NT2/D1 (cell line): ENCODE data around the gene PAN3.

Experiments used
- DNase-seq: peaks from one replicate; pipeline ENCODE4 v3.0.0-alpha.2; 2011; ENCODE audit warnings: low read depth, low spot score
- H3K27me3 ChIP-seq: 2 replicates; pipeline ENCODE4 v1.6.0; 2011; ENCODE audit warnings: mild to moderate bottlenecking; ENCODE audit not compliant: insufficient read length, insufficient read depth
- H3K36me3 ChIP-seq: 2 replicates; pipeline ENCODE4 v1.6.1; 2011; ENCODE audit warnings: mild to moderate bottlenecking, low read length, mixed read lengths; ENCODE audit not compliant: insufficient read depth, insufficient read length
- H3K4me1 ChIP-seq: 2 replicates; pipeline ENCODE4 v1.5.1; 2011; ENCODE audit not compliant: insufficient read depth, insufficient read length
- H3K4me3 ChIP-seq: 2 replicates; pipeline ENCODE4 v1.5.1; 2011; ENCODE audit warnings: low read depth; ENCODE audit not compliant: insufficient read length
- H3K9ac ChIP-seq: 2 replicates; pipeline ENCODE4 v1.6.0; 2011; ENCODE audit warnings: low read depth; ENCODE audit not compliant: insufficient read length
- H3K9me3 ChIP-seq: 2 replicates; pipeline ENCODE4 v1.5.1; 2011; ENCODE audit warnings: mild to moderate bottlenecking, low read length; ENCODE audit not compliant: insufficient read depth
- SUZ12 ChIP-seq: IDR thresholded peaks from 2 replicates; pipeline ENCODE4 v1.6.1; 2011; ENCODE audit not compliant: insufficient read length, insufficient read depth; ENCODE audit errors: extremely low read depth
- YY1 ChIP-seq: IDR thresholded peaks from 2 replicates; pipeline ENCODE4 v1.6.1; 2011; ENCODE audit not compliant: insufficient read length, insufficient read depth
- ZNF274 ChIP-seq: IDR thresholded peaks from 2 replicates; pipeline ENCODE4 v1.6.1; 2011; ENCODE audit warnings: mild to moderate bottlenecking, low read depth, low read length

The PAN3 gene

GRCh38 chr13:28268800-28269223 is 130.5 kb downstream of the PAN3 start:
- Histone ChIP-seq H3K27me3 (no peaks in the 10 kb centered on the region), H3K36me3 (peaks cover 25% of the 10 kb centered on the region), H3K9me3 (0 out of 2 replicates have a peak, but pooled peaks cover 10% of the 10 kb centered on the region), H3K4me1 (no peaks in the 10 kb centered on the region), H3K4me3 (no peak overlapping the region), H3K9ac (no peak overlapping the region)
- no peak for DNase-seq
- TF ChIP-seq SUZ12 (no peak), ZNF274 (no peak), YY1 (no peak)

GRCh38 chr13:28271056-28271840 is 132.9 kb downstream of the PAN3 start:
- no peak for TF ChIP-seq SUZ12
- no peak for TF ChIP-seq YY1
- TF ChIP-seq ZNF274: no peak
- peaks cover 24% of the 10 kb centered on the region for H3K36me3 ChIP-seq
- no peak overlapping the region for H3K9ac ChIP-seq
- H3K4me1 ChIP-seq: no peaks in the 10 kb centered on the region
- no peak for DNase-seq
- 0 out of 2 replicates have a peak, but pooled peaks cover 10% of the 10 kb centered on the region for H3K9me3 ChIP-seq
- no peaks in the 10 kb centered on the region for H3K27me3 ChIP-seq
- no peak overlapping the region for H3K4me3 ChIP-seq

GRCh38 chr13:28273919-28274318 is 135.6 kb downstream of the PAN3 start:
- TF ChIP-seq SUZ12 (no peak), ZNF274 (no peak), YY1 (no peak)
- Histone ChIP-seq H3K9me3 (no peaks in the 10 kb centered on the region), H3K4me1 (no peaks in the 10 kb centered on the region), H3K9ac (no peak overlapping the region), H3K27me3 (no peaks in the 10 kb centered on the region), H3K4me3 (no peak overlapping the region), H3K36me3 (peaks cover 16% of the 10 kb centered on the region)
- no peak for DNase-seq

- H3K27me3 ChIP-seq: no peaks in the 10 kb centered on the region
- no peak for DNase-seq
- no peak overlapping the region for H3K9ac ChIP-seq
- H3K9me3 ChIP-seq: no peaks in the 10 kb centered on the region
- H3K4me3 ChIP-seq: no peak overlapping the region
- TF ChIP-seq ZNF274 (no peak), YY1 (no peak), SUZ12 (no peak)
- peaks cover 23% of the 10 kb centered on the region for H3K36me3 ChIP-seq
- H3K4me1 ChIP-seq: no peaks in the 10 kb centered on the region
Measured at GRCh38 chr13:28282451-28282850, 144.1 kb downstream of the PAN3 start.

GRCh38 chr13:28283600-28283999 is 145.3 kb downstream of the PAN3 start:
- no peak for DNase-seq
- Histone ChIP-seq H3K9ac (no peak overlapping the region), H3K36me3 (peaks cover 19% of the 10 kb centered on the region), H3K27me3 (no peaks in the 10 kb centered on the region), H3K4me1 (no peaks in the 10 kb centered on the region), H3K9me3 (no peaks in the 10 kb centered on the region), H3K4me3 (no peak overlapping the region)
- TF ChIP-seq ZNF274 (no peak), SUZ12 (no peak), YY1 (no peak)

GRCh38 chr13:28286263-28286662 is 147.9 kb downstream of the PAN3 start:
- H3K4me3 ChIP-seq: no peak overlapping the region
- no peak for TF ChIP-seq SUZ12
- TF ChIP-seq ZNF274: no peak
- no peak for DNase-seq
- H3K9me3 ChIP-seq: no peaks in the 10 kb centered on the region
- no peaks in the 10 kb centered on the region for H3K4me1 ChIP-seq
- H3K9ac ChIP-seq: no peak overlapping the region
- peaks cover 19% of the 10 kb centered on the region for H3K36me3 ChIP-seq
- H3K27me3 ChIP-seq: no peaks in the 10 kb centered on the region

GRCh38 chr13:28297341-28297740 is 159.0 kb downstream of the PAN3 start:
- Histone ChIP-seq H3K4me3 (no peak overlapping the region), H3K9ac (no peak overlapping the region), H3K9me3 (no peaks in the 10 kb centered on the region), H3K36me3 (peaks cover 3% of the 10 kb centered on the region), H3K4me1 (peaks cover 6% of the 10 kb centered on the region), H3K27me3 (no peaks in the 10 kb centered on the region)
- TF ChIP-seq YY1 (no peak), SUZ12 (no peak), ZNF274 (no peak)
- peak; percentile 57 for DNase-seq
